B cell (primary cell): Measurements from ENCODE around the gene GALNT4. TPM values are rescaled to one million over a fixed set of nuclear protein-coding genes. Genes with fewer than 3 reads are reported as not detected.

Source experiments
- ATAC-seq: fragments of 200-7000 bp; cut with Tn5 transposase; one replicate; pipeline ENCODE4 v1.10.0; 2021; ENCODE audit warnings: low read depth, mild to moderate bottlenecking, moderate number of reproducible peaks, moderate library complexity
- CTCF ChIA-PET: fragments of 350-600 bp; sonication (Branson Sonifier 250); formaldehyde crosslinking; loops from one replicate; lab custom pipeline; 2021; ENCODE audit warnings: antibody characterized with exemption, inconsistent platforms; lab: Charles Lee
- POLR2A ChIA-PET: fragments of 350-600 bp; sonication (Branson Sonifier 250); formaldehyde crosslinking; loops from one replicate; lab custom pipeline; 2021; ENCODE audit warnings: antibody characterized with exemption; lab: Charles Lee
- DNase-seq: peaks from one replicate; pipeline ENCODE4 v3.0.0; 2013
- H2AFZ ChIP-seq: 2 replicates; pipeline ENCODE4 v1.6.1; 2012; ENCODE audit warnings: mild to moderate bottlenecking, low read depth, low read length; ENCODE audit not compliant: insufficient read depth, poor library complexity, severe bottlenecking
- H3K27ac ChIP-seq, 2 donors: 1 replicate in 1 of 2; 2 replicates in 1 of 2; pipeline ENCODE4 v1.5.1; 2012 to 2013; ENCODE audit warnings: low read length in 2 of 2, mild to moderate bottlenecking in 2 of 2, moderate library complexity in 1 of 2
- H3K27me3 ChIP-seq, 4 experiments: fragments of 200-600 bp in 1 of 4; sonication (generic) in 1 of 4; replicated peaks in 1 of 4; 1 replicate in 2 of 4; 2 replicates in 2 of 4; pipeline versions ENCODE4 v1.6.1 to v1.7.0; 2013 to 2016; ENCODE audit warnings: low read length in 3 of 4, mild to moderate bottlenecking in 2 of 4, mixed read lengths in 1 of 4, moderate library complexity in 1 of 4; ENCODE audit not compliant: insufficient read depth in 4 of 4, control insufficient read depth in 3 of 4; ENCODE audit errors: control extremely low read depth in 1 of 4
- H3K36me3 ChIP-seq, 2 experiments: replicated peaks in 1 of 2; 1 replicate in 1 of 2; 2 replicates in 1 of 2; pipeline versions ENCODE4 v1.6.1 to v1.7.1; 2013; ENCODE audit warnings: low read length in 1 of 2; ENCODE audit not compliant: insufficient read depth in 2 of 2, control insufficient read depth in 1 of 2; ENCODE audit errors: control extremely low read depth in 1 of 2, extremely low read depth in 1 of 2
- H3K4me1 ChIP-seq, 2 donors: fragments of 200-600 bp in 1 of 2; sonication (generic) in 1 of 2; 1 replicate in 1 of 2; 2 replicates in 1 of 2; pipeline versions ENCODE4 v1.5.1 to v1.6.1; 2013 to 2017; ENCODE audit warnings: low read length in 2 of 2; ENCODE audit not compliant: control insufficient read depth in 2 of 2, insufficient read depth in 2 of 2
- H3K4me2 ChIP-seq: replicated peaks from 2 replicates; pipeline ENCODE3; 2012; ENCODE audit warnings: mild to moderate bottlenecking, low read depth, low read length; ENCODE audit not compliant: poor library complexity, severe bottlenecking
- H3K4me3 ChIP-seq, 5 experiments: fragments of 200-600 bp in 1 of 5; sonication (generic) in 1 of 5; 1 replicate in 3 of 5; 2 replicates in 2 of 5; pipeline versions ENCODE4 v1.5.1 to v1.7.0; 2011 to 2016; ENCODE audit warnings: low read length in 4 of 5, mild to moderate bottlenecking in 4 of 5, low read depth in 2 of 5, control low read depth in 1 of 5, moderate library complexity in 1 of 5; ENCODE audit not compliant: insufficient read depth in 1 of 5; ENCODE audit errors: control extremely low read depth in 1 of 5, extremely low read depth in 1 of 5
- H3K79me2 ChIP-seq: fragments of 200-600 bp; sonication (generic); one replicate; pipeline ENCODE4 v1.6.0; 2016; ENCODE audit warnings: low read length; ENCODE audit not compliant: control insufficient read depth, insufficient read depth
- H3K9ac ChIP-seq: fragments of 200-600 bp; sonication (generic); 2 replicates; pipeline ENCODE4 v1.6.1; 2017; ENCODE audit warnings: mild to moderate bottlenecking, low read length, moderate library complexity
- H3K9me3 ChIP-seq, 3 donors: one replicate each; pipeline versions ENCODE4 v1.6.1 to v1.7.1; 2013; ENCODE audit warnings: low read length in 2 of 3; ENCODE audit not compliant: control insufficient read depth in 2 of 3, insufficient read depth in 1 of 3; ENCODE audit errors: control extremely low read depth in 1 of 3
- H4K20me1 ChIP-seq: 2 replicates; pipeline ENCODE4 v1.6.0; 2012; ENCODE audit warnings: mild to moderate bottlenecking, low read length; ENCODE audit not compliant: insufficient read depth, control insufficient read depth, poor library complexity, severe bottlenecking
- H3K27ac Mint-ChIP-seq: one replicate; pipeline ENCODE4 v1.8.0; 2021; ENCODE audit warnings: mixed read lengths
- H3K27me3 Mint-ChIP-seq: one replicate; pipeline ENCODE4 v1.8.0; 2021; ENCODE audit warnings: mixed read lengths
- H3K4me1 Mint-ChIP-seq: one replicate; pipeline ENCODE4 v1.8.0; 2021; ENCODE audit warnings: mixed read lengths
- H3K4me3 Mint-ChIP-seq: one replicate; pipeline ENCODE4 v1.8.0; 2021; ENCODE audit warnings: mixed read lengths
- H3K9me3 Mint-ChIP-seq: one replicate; pipeline ENCODE4 v1.8.0; 2022; ENCODE audit warnings: mixed read lengths; ENCODE audit not compliant: insufficient read depth
- CTCF ChIP-seq: fragments of 200-600 bp; IDR thresholded peaks from one replicate; pipeline ENCODE4 v1.8.0; 2022; ENCODE audit warnings: antibody characterized with exemption, mild to moderate bottlenecking
- EZH2 ChIP-seq: IDR thresholded peaks from 2 replicates; pipeline ENCODE4 v1.6.1; 2012; ENCODE audit warnings: borderline replicate concordance, low read depth, mild to moderate bottlenecking, moderate library complexity, low read length; ENCODE audit not compliant: insufficient read depth, poor library complexity, severe bottlenecking
- WGBS: methylation state at CpG from one replicate; pipeline ENCODE4 v1.1.5; 2013; ENCODE audit warnings: missing lambda C conversion rate; ENCODE audit not compliant: insufficient coverage; 5-methylcytosine and 5-hydroxymethylcytosine counted together
- intact Hi-C: fragments of 100-400 bp; cut with micrococcal nuclease; formaldehyde crosslinking; loops from one replicate; pipeline ENCODE4 v1.10.0; 2022
- polyA minus RNA-seq: library from RNA; depleted of rRNA, polyadenylated mRNA; stranded (reverse); fragments of >200 nt; gene quantifications from 2 replicates; pipeline ENCODE4 v1.2.3, GENCODE V29; 2012
- polyA plus RNA-seq: library from polyadenylated mRNA; depleted of rRNA; stranded (reverse); fragments of >200 nt; gene quantifications from 2 replicates; pipeline ENCODE4 v1.2.3, GENCODE V29; 2012
- total RNA-seq, 2 donors: library from RNA; stranded (reverse); fragments of 120-200 nt in 1 of 2; gene quantifications; 1 replicate in 1 of 2; 2 replicates in 1 of 2; pipeline versions ENCODE4 v1.2.3 to v1.2.4, GENCODE V29; 2013 to 2022

The GALNT4 gene
- 8.3 and 10.3 TPM in 2 replicates for total RNA-seq
- 13.6 TPM for total RNA-seq (2013)
- polyA plus RNA-seq = 4.9 and 11.5 TPM in 2 replicates
- 6.5 and 7.9 TPM in 2 replicates for polyA minus RNA-seq

- no peaks in the 10 kb centered on the region for H3K36me3 ChIP-seq
- ChIA-PET CTCF (interaction anchor here (0.8 to 11.6 kb wide), 14 partner anchors 31 to 1383 kb away, joined by 3 to 181 read pairs (median 5); partner anchors contain the start of genes CEP290 and TMTC3), POLR2A (interaction anchor here (0.7 to 1.0 kb wide), 3 partner anchors 171 to 693 kb away, joined by 3 to 4 read pairs (median 4); no protein-coding TSS in a partner anchor)
- peak within 1 kb of the TSS; percentile 86 for H3K9ac ChIP-seq
- H3K27me3 ChIP-seq = no peaks in the 10 kb centered on the region
- peaks cover 28% of the 10 kb centered on the region for H4K20me1 ChIP-seq
- Mint-ChIP-seq H3K9me3 (no peaks in the 10 kb centered on the region), H3K4me3 (peak within 1 kb of the TSS; percentile 96), H3K27ac (peak within 1 kb of the TSS; percentile 93), H3K27me3 (no peaks in the 10 kb centered on the region), H3K4me1 (peaks cover 62% of the 10 kb centered on the region)
- ATAC-seq (peak; percentile 76), DNase-seq (peak; percentile 91)
- peak within 1 kb of the TSS; percentile 86 for H3K4me2 ChIP-seq
- intact Hi-C loops = loop anchor here (1.0 to 5.0 kb wide), 9 partner anchors 54 to 1487 kb away; partner anchors contain the start of genes ATP2B1, CEP290 and TMTC3
- peaks cover 51% of the 10 kb centered on the region for H3K79me2 ChIP-seq
- H3K27ac ChIP-seq = peak within 1 kb of the TSS; percentile 90 to 91
- H2AFZ ChIP-seq = peak within 1 kb of the TSS; percentile 90
- no peak for TF ChIP-seq EZH2
- peak; percentile 73 for TF ChIP-seq CTCF
- H3K4me3 ChIP-seq = peak within 1 kb of the TSS; percentile 72 to 98 (median 85)
- H3K9me3 ChIP-seq = no peaks in the 10 kb centered on the region
- WGBS = under 1% methylated on average over 41 of the region's 43 CpGs
- peaks cover 32 to 40% of the 10 kb centered on the region in 2 donors for H3K4me1 ChIP-seq
Observed at GRCh38 chr12:89524541-89525304, at the start of gene GALNT4. GALNT4 (minus strand) TSS chr12:89524796; CDS start chr12:89524549, 247 bp downstream.
